K562 (cell line): Measurements from ENCODE around the gene IL12RB1. TPM values are rescaled to one million over a fixed set of nuclear protein-coding genes. Genes with fewer than 3 reads are reported as not detected.

ENCODE experiments used
- ATAC-seq: fragments of 200-7000 bp; cut with Tn5 transposase; 3 replicates; pipeline ENCODE4 v1.9.1; 2020; ENCODE audit warnings: moderate library complexity
- BruUV-seq: library from RNA; stranded (reverse); fragments of 400-500 nt; replicated peaks from 2 replicates; lab custom pipeline; 2021; lab: Mats Ljungman, UMichigan
- CTCF ChIA-PET: fragments of 300-600 bp; formaldehyde crosslinking; extraction: SDS; loops from one replicate; lab custom pipeline; 2021; ENCODE audit warnings: low intra/inter-chr PET ratio; lab: Yijun Ruan, JAX
- POLR2A ChIA-PET: fragments of 300-600, 350-650 bp; sonication (Branson Sonifier 250); formaldehyde crosslinking; extraction: SDS; loops from one replicate; lab custom pipeline; 2021; ENCODE audit warnings: antibody characterized with exemption, inconsistent platforms; lab: Yijun Ruan, JAX
- DNase-seq, 4 experiments: peaks; one replicate each; pipeline versions ENCODE4 v3.0.0 to v3.0.0-alpha.2; 2011 to 2018; ENCODE audit warnings: low spot score in 3 of 4, mixed read lengths in 3 of 4; ENCODE audit errors: extremely low read depth in 1 of 4
- FAIRE-seq: peaks from 2 replicates; lab custom pipeline; 2011; peaks lifted over from hg19 to GRCh38; lab: Jason Lieb, UNC
- H2AFZ ChIP-seq: 2 replicates; pipeline ENCODE4 v1.6.0; 2011; ENCODE audit warnings: low read depth, low read length, control low read depth, inconsistent platforms
- H3K27ac ChIP-seq: fragments of 200-600 bp; 3 replicates; pipeline ENCODE4 v1.8.0; 2011; ENCODE audit warnings: low read depth, mild to moderate bottlenecking, control low read depth, inconsistent platforms, low read length, moderate library complexity, mixed read lengths; ENCODE audit errors: extremely low read depth
- H3K27me3 ChIP-seq, 2 experiments: fragments of 300-600 bp in 1 of 2; 2 replicates in 1 of 2; 3 replicates in 1 of 2; pipeline versions ENCODE4 v1.6.0 to v1.8.0; 2011; ENCODE audit warnings: inconsistent platforms in 2 of 2, low read length in 2 of 2, mild to moderate bottlenecking in 1 of 2, mixed read lengths in 1 of 2, moderate library complexity in 1 of 2; ENCODE audit not compliant: control insufficient read depth in 2 of 2, insufficient read depth in 2 of 2
- H3K36me3 ChIP-seq: fragments of 300-600 bp; 3 replicates; pipeline ENCODE4 v1.8.0; 2011; ENCODE audit warnings: mild to moderate bottlenecking, low read length, inconsistent platforms; ENCODE audit not compliant: control insufficient read depth, insufficient read depth
- H3K4me1 ChIP-seq, 2 experiments: fragments of 200-600 bp in 1 of 2; replicated peaks in 1 of 2; 2 replicates in 1 of 2; 3 replicates in 1 of 2; pipeline versions ENCODE4 v1.5.1 to v1.8.0; 2011; ENCODE audit warnings: inconsistent platforms in 2 of 2, low read length in 2 of 2, mild to moderate bottlenecking in 1 of 2, mixed read lengths in 1 of 2, moderate library complexity in 1 of 2; ENCODE audit not compliant: control insufficient read depth in 2 of 2, insufficient read depth in 2 of 2
- H3K4me2 ChIP-seq: 2 replicates; pipeline ENCODE4 v1.6.1; 2011; ENCODE audit warnings: low read length, control low read depth, inconsistent platforms, mixed read lengths; ENCODE audit not compliant: insufficient read depth
- H3K4me3 ChIP-seq: fragments of 200-600 bp; sonication (generic), shearing (Covaris generic); 2 replicates; pipeline ENCODE4 v1.5.1; 2016; ENCODE audit warnings: control low read depth, inconsistent platforms
- H3K79me2 ChIP-seq: fragments of 200-600 bp; 3 replicates; pipeline ENCODE4 v1.8.0; 2011; ENCODE audit warnings: low read length, inconsistent platforms; ENCODE audit not compliant: control insufficient read depth, insufficient read depth
- H3K9ac ChIP-seq, 2 experiments: 2 replicates each; pipeline versions ENCODE4 v1.6.0 to v1.6.1; 2011; ENCODE audit warnings: low read depth in 2 of 2, low read length in 2 of 2, control low read depth in 1 of 2, inconsistent platforms in 1 of 2, mild to moderate bottlenecking in 1 of 2, mixed read lengths in 1 of 2; ENCODE audit not compliant: insufficient read depth in 1 of 2
- H3K9me1 ChIP-seq: one replicate; pipeline ENCODE4 v1.6.0; 2011; ENCODE audit warnings: inconsistent platforms, mild to moderate bottlenecking, low read length, moderate library complexity; ENCODE audit not compliant: control insufficient read depth, insufficient read depth
- H3K9me3 ChIP-seq: replicated peaks from 2 replicates; pipeline ENCODE4 v1.5.1; 2011; ENCODE audit warnings: low read depth, low read length, inconsistent platforms; ENCODE audit not compliant: control insufficient read depth, insufficient read depth
- H4K20me1 ChIP-seq: replicated peaks from 2 replicates; pipeline ENCODE4 v1.6.1; 2011; ENCODE audit warnings: low read length, inconsistent platforms, mixed read lengths; ENCODE audit not compliant: control insufficient read depth, insufficient read depth
- CREB3L1 ChIP-seq: fragments of 450-650 bp; IDR thresholded peaks from 2 replicates; pipeline ENCODE4 v1.6.1; 2014; ENCODE audit warnings: low read depth, mild to moderate bottlenecking, moderate library complexity, borderline replicate concordance
- HNRNPL ChIP-seq: fragments of 200-400 bp; formaldehyde crosslinking; IDR thresholded peaks from 2 replicates; pipeline ENCODE4 v1.6.1; 2017; ENCODE audit warnings: low read depth, mild to moderate bottlenecking, low read length
- KAT8 ChIP-seq: fragments of 450-650 bp; IDR thresholded peaks from 2 replicates; pipeline ENCODE4 v1.6.1; 2016; ENCODE audit warnings: low read depth, mild to moderate bottlenecking
- TAF9B ChIP-seq: fragments of 450-650 bp; IDR thresholded peaks from 2 replicates; pipeline ENCODE4 v1.6.1; 2018; ENCODE audit warnings: mild to moderate bottlenecking; ENCODE audit not compliant: partially characterized antibody
- ZNF121 ChIP-seq: sonication (generic); formaldehyde crosslinking; conservative IDR thresholded peaks from 2 replicates; pipeline ENCODE4 v1.8.0; 2022; ENCODE audit warnings: missing genetic modification reagents
- ZNF41 ChIP-seq: fragments of 250-450 bp; sonication (Bioruptor Pico); conservative IDR thresholded peaks from 2 replicates; pipeline ENCODE4 v1.4.0; 2020; ENCODE audit warnings: mild to moderate bottlenecking
- WGBS: fragments of 100-300 bp; shearing (Covaris generic); methylation state at CpG from one replicate; pipeline ENCODE4 v1.1.6; 2016; ENCODE audit warnings: low coverage, mixed read lengths; ENCODE audit not compliant: insufficient coverage; ENCODE audit errors: missing lambda C conversion rate; 5-methylcytosine and 5-hydroxymethylcytosine counted together
- in situ Hi-C: fragments of 300-500 bp; cut with MboI; formaldehyde crosslinking; loops from 4 replicates; pipeline ENCODE4 v1.15.0; 2018; ENCODE audit warnings: inconsistent platforms, mixed read lengths
- intact Hi-C: fragments of 100-400 bp; cut with micrococcal nuclease; formaldehyde crosslinking; loops from 2 replicates; pipeline ENCODE4 v1.14.2; 2022
- polyA plus RNA-seq, 8 experiments: library from polyadenylated mRNA; depleted of rRNA in 4 of 8; stranded (reverse) in 5 of 8; unstranded in 3 of 8; fragments of >200 nt; fragmentation: Nextera tagmentation in 2 of 8; fragmentation: Illumina TruSeq in 1 of 8; extraction: Ambion mirVana in 2 of 8; extraction: Trizol in 1 of 8; gene quantifications; 2 replicates each; pipeline versions ENCODE4 v1.2.1 to v1.2.3, GENCODE V29; 2011 to 2014; ENCODE audit warnings: inconsistent platforms in 1 of 8, missing spikeins in 1 of 8
- total RNA-seq, 7 experiments: library from RNA; depleted of rRNA in 6 of 7; stranded (reverse); fragments of >200 nt in 6 of 7; fragmentation: Illumina TruSeq in 2 of 7; extraction: Trizol in 2 of 7; gene quantifications; 2 replicates each; pipeline versions ENCODE4 v1.2.1 to v1.2.3, GENCODE V29; 2011 to 2021; ENCODE audit warnings: low replicate concordance in 1 of 7

IL12RB1 gene
- total and polyA plus RNA-seq, 9 of the 15 experiments (the other 6 are each of a cell fraction or from before 2014, with no cell fraction given): 0.04 to 0.07 (median 0.06) TPM; not detected in 5

DNA sequence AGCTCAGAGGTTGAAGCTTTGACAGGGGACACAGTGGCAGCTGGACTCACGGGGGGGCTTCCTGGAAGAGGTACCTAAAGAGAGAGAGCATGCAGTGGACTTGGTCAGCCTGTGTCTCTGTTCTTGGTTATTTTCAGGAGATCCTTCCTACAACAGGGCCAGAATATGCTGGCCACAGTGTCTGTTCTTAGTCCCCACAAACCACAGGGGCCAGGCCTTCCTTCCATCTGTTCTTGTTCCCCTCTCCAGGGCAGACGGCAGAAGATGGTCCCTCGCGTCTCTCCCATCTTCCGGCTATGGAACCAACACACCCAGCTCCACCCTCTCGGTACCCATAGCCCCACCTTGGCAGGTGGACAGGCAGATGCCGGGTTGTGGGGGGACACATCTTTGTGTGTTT, 35.7 kb upstream of the IL12RB1 start (continued):
- TF ChIP-seq CREB3L1: no peak
- TF ChIP-seq TAF9B: no peak
- no peak for TF ChIP-seq ZNF41 (CRISPR knock-in tag)
- no peak for TF ChIP-seq KAT8

DNA sequence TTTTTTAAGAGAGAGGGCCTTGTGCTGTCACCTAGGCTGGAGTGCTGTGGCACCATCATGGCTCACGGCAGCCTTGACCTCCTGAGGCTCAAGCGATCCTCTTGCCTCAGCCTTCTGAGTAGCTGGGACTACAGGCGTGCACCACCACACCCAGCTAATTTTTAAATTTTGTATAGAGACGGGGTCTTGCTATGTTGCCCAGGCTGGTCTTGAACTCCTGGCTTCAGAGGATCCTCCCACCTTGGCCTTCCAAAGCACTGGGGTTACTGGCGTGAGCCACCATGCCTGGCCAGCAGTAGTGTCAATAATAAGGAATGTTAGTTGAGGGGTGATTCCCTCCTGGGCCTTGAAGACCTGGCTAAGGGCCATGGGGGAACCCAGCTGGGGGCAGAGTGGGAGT, 34.4 kb upstream of the IL12RB1 start:
- H3K27ac ChIP-seq: no peak overlapping the region

More for the DNA sequence above, 34.4 kb upstream of the IL12RB1 start:
- no TSS peak for BruUV-seq
- H2AFZ ChIP-seq: no peak overlapping the region
- H3K9me3 ChIP-seq: no peaks in the 10 kb centered on the region
- ChIA-PET CTCF (no interaction called here), POLR2A (no interaction called here)
- H3K27me3 ChIP-seq: no peaks in the 10 kb centered on the region
- in situ Hi-C loops (no loop called here), intact Hi-C loops (no loop called here)
- no peak overlapping the region for H3K9ac ChIP-seq
- H3K9me1 ChIP-seq: no peaks in the 10 kb centered on the region
- FAIRE-seq (no peak), DNase-seq (no peak), ATAC-seq (no peak)
- peaks cover 14% of the 10 kb centered on the region; the same call in 2 of the 3 replicates for H3K79me2 ChIP-seq
- H3K36me3 ChIP-seq: peaks cover 38% of the 10 kb centered on the region; the same call in 2 of the 3 replicates
- no peak overlapping the region for H3K4me3 ChIP-seq
- no peak overlapping the region for H3K4me2 ChIP-seq
- no peaks in the 10 kb centered on the region for H4K20me1 ChIP-seq
- TF ChIP-seq HNRNPL (no peak), ZNF121 (CRISPR knock-in tag) (peak; percentile 52; the same call in 1 of the 2 replicates)
- TF ChIP-seq, all 486 proteins: peak for 1
- 94% methylated on average over 5 of the region's 5 CpGs for WGBS
- H3K4me1 ChIP-seq: peaks cover 13 to 36% of the 10 kb centered on the region in 2 experiments; a peak in 4 of 5 replicates
